GM12873 (cell line): ENCODE data around the gene ZNF746.

Experiments
- TF ChIP-seq, protein P1 (sequence below): IDR thresholded peaks from 2 replicates; pipeline ENCODE4 v1.5.1; 2012; ENCODE audit warnings: low read depth, mild to moderate bottlenecking, moderate library complexity, low read length, control low read depth; ENCODE audit not compliant: insufficient read depth; ENCODE audit errors: missing control alignments

Gene ZNF746

DNA sequence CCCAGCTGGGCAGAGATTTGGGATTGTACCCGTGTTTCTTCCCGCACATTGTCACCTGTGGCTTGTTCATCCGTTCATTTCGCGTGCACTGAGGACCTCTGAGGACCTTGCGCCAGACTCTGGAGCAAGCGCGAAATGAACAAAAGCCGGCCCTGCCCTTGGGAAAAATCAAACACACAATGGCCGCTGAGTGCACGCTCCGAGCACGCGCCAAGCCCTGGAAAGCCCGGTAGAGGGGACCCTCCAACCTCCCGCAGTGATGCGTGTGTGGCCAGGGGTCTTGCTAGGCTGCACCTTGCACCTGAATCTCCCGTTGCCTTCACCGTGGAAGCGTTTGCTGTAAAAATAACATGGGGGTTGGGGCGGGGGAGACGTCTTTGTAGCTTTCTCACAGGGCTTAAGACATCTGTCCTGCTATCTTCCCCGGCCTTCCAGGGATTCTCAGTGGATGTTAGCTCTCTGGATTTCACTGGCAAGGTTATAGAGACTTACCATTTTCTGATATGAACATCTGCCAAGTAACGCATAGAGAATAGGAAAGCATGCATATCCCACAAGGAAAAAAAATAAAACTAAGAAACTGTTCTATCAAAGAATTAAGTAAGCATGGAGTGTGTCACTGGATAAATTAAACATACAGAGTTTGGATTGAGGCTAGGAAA is 74.0 kb downstream of the ZNF746 start:
- TF ChIP-seq, protein P1, sequence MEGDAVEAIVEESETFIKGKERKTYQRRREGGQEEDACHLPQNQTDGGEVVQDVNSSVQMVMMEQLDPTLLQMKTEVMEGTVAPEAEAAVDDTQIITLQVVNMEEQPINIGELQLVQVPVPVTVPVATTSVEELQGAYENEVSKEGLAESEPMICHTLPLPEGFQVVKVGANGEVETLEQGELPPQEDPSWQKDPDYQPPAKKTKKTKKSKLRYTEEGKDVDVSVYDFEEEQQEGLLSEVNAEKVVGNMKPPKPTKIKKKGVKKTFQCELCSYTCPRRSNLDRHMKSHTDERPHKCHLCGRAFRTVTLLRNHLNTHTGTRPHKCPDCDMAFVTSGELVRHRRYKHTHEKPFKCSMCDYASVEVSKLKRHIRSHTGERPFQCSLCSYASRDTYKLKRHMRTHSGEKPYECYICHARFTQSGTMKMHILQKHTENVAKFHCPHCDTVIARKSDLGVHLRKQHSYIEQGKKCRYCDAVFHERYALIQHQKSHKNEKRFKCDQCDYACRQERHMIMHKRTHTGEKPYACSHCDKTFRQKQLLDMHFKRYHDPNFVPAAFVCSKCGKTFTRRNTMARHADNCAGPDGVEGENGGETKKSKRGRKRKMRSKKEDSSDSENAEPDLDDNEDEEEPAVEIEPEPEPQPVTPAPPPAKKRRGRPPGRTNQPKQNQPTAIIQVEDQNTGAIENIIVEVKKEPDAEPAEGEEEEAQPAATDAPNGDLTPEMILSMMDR = no peak

DNA sequence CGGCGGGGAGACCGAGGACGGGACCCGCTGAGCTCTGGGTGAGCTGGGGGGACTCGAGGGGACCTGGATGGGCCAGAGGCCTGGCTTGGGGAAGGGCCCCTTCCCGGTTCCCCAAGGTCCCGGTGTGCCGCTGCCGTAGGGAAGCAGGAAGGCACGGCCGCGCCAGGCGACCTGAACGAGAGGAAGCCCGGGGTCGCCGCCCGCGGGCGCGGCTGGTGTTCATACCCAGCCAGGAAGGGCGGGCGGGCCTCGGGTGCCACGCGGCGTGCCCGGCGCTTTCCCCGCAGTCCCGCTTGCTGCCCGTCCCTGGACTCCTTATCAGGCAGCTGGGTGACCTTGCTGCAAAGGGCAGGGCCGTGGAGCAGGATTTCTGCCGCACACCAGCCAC is 74.7 kb downstream of the ZNF746 start:
- TF ChIP-seq, protein P1 = no peak
